ENCODE data around the gene CCDC88B. TPM values are rescaled to one million over a fixed set of nuclear protein-coding genes. Genes with fewer than 3 reads are reported as not detected.

CCDC88B gene
- total RNA-seq, 4 donors from 2014 or later = 0.98 to 5.2 (median 2.1) TPM

GRCh38 chr11:64333556-64333955 is 6.4 kb upstream of the CCDC88B start:
- Histone ChIP-seq H3K9me3 (no peaks in the 10 kb centered on the region), H3K36me3 (no peaks in the 10 kb centered on the region), H3K27ac (no peak overlapping the region), H3K4me3 (no peak overlapping the region), H3K27me3 (no peaks in the 10 kb centered on the region), H3K4me1 (peaks cover 0 to 8% of the 10 kb centered on the region in 2 donors)
- in situ Hi-C loops (cut with MboI; ENCODE audit: low sequenced_read_pairs in 4 of 4) = no loop called here
- DNase-seq (no peak), ATAC-seq (no peak)
- intact Hi-C loops (cut with DNase I; ENCODE audit: low total_unique reads) = no loop called here
- no peak for TF ChIP-seq CTCF (IDR thresholded peaks at IDR 0.05 in 4 of 5, conservative IDR thresholded peaks at IDR 0.05 in 1 of 5)
- no peak for TF ChIP-seq POLR2A (IDR thresholded peaks at IDR 0.05)

- H3K27me3 ChIP-seq = no peaks in the 10 kb centered on the region
- in situ Hi-C loops (cut with MboI; ENCODE audit: low sequenced_read_pairs in 4 of 4) (no loop called here), intact Hi-C loops (cut with DNase I; ENCODE audit: low total_unique reads) (no loop called here)
- ATAC-seq (peak; percentile 94 to 95), DNase-seq (peak; percentile 36 to 81)
- TF ChIP-seq POLR2A (IDR thresholded peaks at IDR 0.05) = no peak
- TF ChIP-seq CTCF (IDR thresholded peaks at IDR 0.05 in 4 of 5, conservative IDR thresholded peaks at IDR 0.05 in 1 of 5) = no peak
- H3K4me1 ChIP-seq = no peaks in the 10 kb centered on the region
- H3K27ac ChIP-seq = no peak overlapping the region
- H3K36me3 ChIP-seq = no peaks in the 10 kb centered on the region
- no peaks in the 10 kb centered on the region for H3K9me3 ChIP-seq
- no peak overlapping the region for H3K4me3 ChIP-seq
Observed at GRCh38 chr11:64334764-64335735, 5.0 kb upstream of the CCDC88B start.

- Histone ChIP-seq H3K27me3 (no peaks in the 10 kb centered on the region), H3K4me3 (no peak overlapping the region), H3K36me3 (no peaks in the 10 kb centered on the region), H3K4me1 (peaks cover 0 to 4% of the 10 kb centered on the region in 2 donors), H3K27ac (no peak overlapping the region), H3K9me3 (no peaks in the 10 kb centered on the region)
- intact Hi-C loops (cut with DNase I; ENCODE audit: low total_unique reads) = no loop called here
- in situ Hi-C loops (cut with MboI; ENCODE audit: low sequenced_read_pairs in 4 of 4) = no loop called here
- TF ChIP-seq POLR2A (IDR thresholded peaks at IDR 0.05) (no peak), CTCF (IDR thresholded peaks at IDR 0.05 in 4 of 5, conservative IDR thresholded peaks at IDR 0.05 in 1 of 5) (no peak)
- ATAC-seq = no peak
- no peak for DNase-seq
Observed at GRCh38 chr11:64337538-64338249, 2.3 kb upstream of the CCDC88B start.

GRCh38 chr11:64338716-64339115 is 1.3 kb upstream of the CCDC88B start:
- Histone ChIP-seq H3K27ac (no peak overlapping the region), H3K27me3 (no peaks in the 10 kb centered on the region), H3K9me3 (no peaks in the 10 kb centered on the region), H3K4me3 (no peak overlapping the region), H3K4me1 (peaks cover 0 to 4% of the 10 kb centered on the region in 2 donors), H3K36me3 (no peaks in the 10 kb centered on the region)
- TF ChIP-seq POLR2A (IDR thresholded peaks at IDR 0.05) (no peak), CTCF (IDR thresholded peaks at IDR 0.05 in 4 of 5, conservative IDR thresholded peaks at IDR 0.05 in 1 of 5) (no peak)
- ATAC-seq (no peak), DNase-seq (no peak)
- in situ Hi-C loops (cut with MboI; ENCODE audit: low sequenced_read_pairs in 4 of 4) (no loop called here), intact Hi-C loops (cut with DNase I; ENCODE audit: low total_unique reads) (no loop called here)
